GM20431 (cell line): ENCODE results near the gene CAMK2D.
"Not testable (repeated sequence)": the region's sequence is repeated elsewhere in the genome, so short reads cannot be mapped to it uniquely, and the experiment has no call there.

ENCODE experiments used
- in situ Hi-C: fragments of 300-500 bp; cut with MseI, MboI; formaldehyde crosslinking; loops from one replicate; pipeline ENCODE4 v1.15.0; 2020; ENCODE audit warnings: low sequenced_read_pairs; ENCODE audit not compliant: unreplicated experiment

The CAMK2D gene

GRCh38 chr4:113692809-113693411 is 68.6 kb downstream of the CAMK2D start:
- in situ Hi-C loops = no loop called here

GRCh38 chr4:113691676-113692075 is 69.9 kb downstream of the CAMK2D start:
- in situ Hi-C loops = no loop called here

GRCh38 chr4:113689394-113689793 is 72.1 kb downstream of the CAMK2D start:
- in situ Hi-C loops = no loop called here

- in situ Hi-C loops = no loop called here
These were observed 74.3 kb downstream of the CAMK2D start for GRCh38 chr4:113687067-113687718.

GRCh38 chr4:113685157-113685556 is 76.4 kb downstream of the CAMK2D start:
- in situ Hi-C loops = not testable (repeated sequence)

GRCh38 chr4:113684534-113685091 is 76.9 kb downstream of the CAMK2D start:
- in situ Hi-C loops = no loop called here

- in situ Hi-C loops = no loop called here
These were observed 78.6 kb downstream of the CAMK2D start for GRCh38 chr4:113682730-113683537.

- in situ Hi-C loops = no loop called here
These were observed 82.9 kb downstream of the CAMK2D start for GRCh38 chr4:113678641-113679040.

GRCh38 chr4:113677325-113677724 is 84.2 kb downstream of the CAMK2D start:
- in situ Hi-C loops = no loop called here

- in situ Hi-C loops = no loop called here
These were observed 85.5 kb downstream of the CAMK2D start for GRCh38 chr4:113675731-113676697.

GRCh38 chr4:113674733-113675132 is 86.8 kb downstream of the CAMK2D start:
- in situ Hi-C loops = no loop called here

- in situ Hi-C loops = no loop called here
These were observed 87.3 kb downstream of the CAMK2D start for GRCh38 chr4:113674251-113674650.

GRCh38 chr4:113673450-113673849 is 88.1 kb downstream of the CAMK2D start:
- in situ Hi-C loops = no loop called here

GRCh38 chr4:113666386-113667114 is 95.0 kb downstream of the CAMK2D start:
- in situ Hi-C loops = no loop called here

- in situ Hi-C loops = no loop called here
These were observed 96.5 kb downstream of the CAMK2D start for GRCh38 chr4:113665036-113665435.

GRCh38 chr4:113662581-113662980 is 99.0 kb downstream of the CAMK2D start:
- in situ Hi-C loops = no loop called here

GRCh38 chr4:113659127-113659526 is 102.4 kb downstream of the CAMK2D start:
- in situ Hi-C loops = no loop called here

GRCh38 chr4:113657586-113658233 is 103.8 kb downstream of the CAMK2D start:
- in situ Hi-C loops = no loop called here

- in situ Hi-C loops = no loop called here
These were observed 107.7 kb downstream of the CAMK2D start for GRCh38 chr4:113653871-113654270.
